ENCODE results near the gene ZNF300. TPM values are rescaled to one million over a fixed set of nuclear protein-coding genes. Genes with fewer than 3 reads are reported as not detected.
"Not testable (repeated sequence)": the region's sequence is repeated elsewhere in the genome, so short reads cannot be mapped to it uniquely, and the experiment has no call there.

ZNF300 gene
- total RNA-seq, 3 donors from 2014 or later, result 1.7 to 3.5 (median 3.0) TPM

DNA sequence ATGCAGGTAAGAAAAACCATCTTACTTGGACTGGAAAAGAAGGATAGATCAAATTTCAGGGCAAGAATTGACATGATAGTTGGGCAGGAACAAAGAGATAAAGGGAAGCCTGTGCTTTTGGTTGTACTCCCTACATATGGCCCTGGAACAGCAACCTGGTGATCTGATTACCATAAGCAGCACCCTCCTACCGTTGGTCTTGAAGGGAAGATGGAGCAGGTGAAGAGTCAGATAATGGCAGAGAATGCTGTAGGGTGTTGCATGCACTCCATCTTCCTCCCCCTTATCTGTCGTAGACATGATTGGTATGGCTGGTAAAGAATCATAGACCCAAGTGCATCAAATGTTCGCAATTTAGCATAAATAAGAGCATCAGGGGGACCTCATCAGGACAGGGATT lies 53.7 kb downstream of the ZNF300 start:
- no peak for ATAC-seq
- TF ChIP-seq, protein P1, sequence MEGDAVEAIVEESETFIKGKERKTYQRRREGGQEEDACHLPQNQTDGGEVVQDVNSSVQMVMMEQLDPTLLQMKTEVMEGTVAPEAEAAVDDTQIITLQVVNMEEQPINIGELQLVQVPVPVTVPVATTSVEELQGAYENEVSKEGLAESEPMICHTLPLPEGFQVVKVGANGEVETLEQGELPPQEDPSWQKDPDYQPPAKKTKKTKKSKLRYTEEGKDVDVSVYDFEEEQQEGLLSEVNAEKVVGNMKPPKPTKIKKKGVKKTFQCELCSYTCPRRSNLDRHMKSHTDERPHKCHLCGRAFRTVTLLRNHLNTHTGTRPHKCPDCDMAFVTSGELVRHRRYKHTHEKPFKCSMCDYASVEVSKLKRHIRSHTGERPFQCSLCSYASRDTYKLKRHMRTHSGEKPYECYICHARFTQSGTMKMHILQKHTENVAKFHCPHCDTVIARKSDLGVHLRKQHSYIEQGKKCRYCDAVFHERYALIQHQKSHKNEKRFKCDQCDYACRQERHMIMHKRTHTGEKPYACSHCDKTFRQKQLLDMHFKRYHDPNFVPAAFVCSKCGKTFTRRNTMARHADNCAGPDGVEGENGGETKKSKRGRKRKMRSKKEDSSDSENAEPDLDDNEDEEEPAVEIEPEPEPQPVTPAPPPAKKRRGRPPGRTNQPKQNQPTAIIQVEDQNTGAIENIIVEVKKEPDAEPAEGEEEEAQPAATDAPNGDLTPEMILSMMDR (IDR thresholded peaks at IDR 0.05), result no peak
- H3K4me3 ChIP-seq, result no peak overlapping the region
- no peaks in the 10 kb centered on the region for H3K36me3 ChIP-seq (ENCODE audit: low read depth)
- intact Hi-C loops (cut with DNase I, micrococcal nuclease), result no loop called here
- H3K4me1 ChIP-seq (ENCODE audit: low read depth), result no peaks in the 10 kb centered on the region
- H3K9me3 ChIP-seq, result no peaks in the 10 kb centered on the region
- no peak for DNase-seq

DNA sequence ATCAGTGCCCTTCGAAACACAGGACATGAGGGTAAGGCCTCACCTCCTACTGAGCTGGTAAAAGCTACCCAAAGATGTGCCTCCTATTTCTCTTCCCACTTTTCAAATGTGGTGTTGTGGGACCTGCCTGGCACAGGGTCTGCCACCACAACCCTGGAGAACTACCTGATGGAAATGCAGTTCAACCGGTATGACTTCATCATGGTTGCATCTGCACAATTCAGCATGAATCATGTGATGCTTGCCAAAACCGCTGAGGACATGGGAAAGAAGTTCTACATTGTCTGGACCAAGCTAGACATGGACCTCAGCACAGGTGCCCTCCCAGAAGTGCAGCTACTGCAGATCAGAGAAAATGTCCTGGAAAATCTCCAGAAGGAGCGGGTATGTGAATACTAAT lies 56.5 kb downstream of the ZNF300 start:
- intact Hi-C loops (cut with DNase I, micrococcal nuclease), result loop anchor here in 1 of 2 donors (5.0 kb wide), 1 partner anchor 286 kb away; no protein-coding TSS in a partner anchor
- H3K9me3 ChIP-seq, result no peaks in the 10 kb centered on the region
- DNase-seq, result no peak
- ATAC-seq, result no peak
- H3K36me3 ChIP-seq (ENCODE audit: low read depth), result no peaks in the 10 kb centered on the region
- H3K4me3 ChIP-seq, result no peak overlapping the region
- no peaks in the 10 kb centered on the region for H3K4me1 ChIP-seq (ENCODE audit: low read depth)
- TF ChIP-seq, protein P1 (IDR thresholded peaks at IDR 0.05), result no peak

DNA sequence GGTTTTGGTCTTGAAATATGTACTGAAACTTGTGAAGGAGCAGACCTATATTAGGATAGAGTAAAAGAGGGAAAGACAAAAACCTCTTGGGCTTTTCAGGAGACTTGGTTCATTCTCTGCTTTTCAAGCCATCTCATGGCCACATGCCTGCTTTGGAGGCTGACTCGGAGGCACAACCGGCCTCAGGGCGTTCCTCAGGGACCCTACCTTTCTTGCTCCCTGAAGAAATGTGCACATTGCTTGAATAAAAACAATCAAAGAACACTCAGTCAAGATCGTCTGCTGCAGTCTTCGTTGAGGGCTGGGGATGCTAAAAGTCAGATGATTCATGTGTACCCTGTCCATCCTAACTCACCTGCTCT lies 57.5 kb downstream of the ZNF300 start:
- ATAC-seq (no peak), DNase-seq (no peak)
- intact Hi-C loops (cut with DNase I, micrococcal nuclease), result loop anchor here (1.0 to 5.0 kb wide), 3 partner anchors 46 to 287 kb away; no protein-coding TSS in a partner anchor
- TF ChIP-seq, protein P1 (IDR thresholded peaks at IDR 0.05), result no peak
- Histone ChIP-seq H3K4me3 (no peak overlapping the region), H3K9me3 (no peaks in the 10 kb centered on the region), H3K36me3 (ENCODE audit: low read depth) (no peaks in the 10 kb centered on the region), H3K4me1 (ENCODE audit: low read depth) (no peaks in the 10 kb centered on the region)

DNA sequence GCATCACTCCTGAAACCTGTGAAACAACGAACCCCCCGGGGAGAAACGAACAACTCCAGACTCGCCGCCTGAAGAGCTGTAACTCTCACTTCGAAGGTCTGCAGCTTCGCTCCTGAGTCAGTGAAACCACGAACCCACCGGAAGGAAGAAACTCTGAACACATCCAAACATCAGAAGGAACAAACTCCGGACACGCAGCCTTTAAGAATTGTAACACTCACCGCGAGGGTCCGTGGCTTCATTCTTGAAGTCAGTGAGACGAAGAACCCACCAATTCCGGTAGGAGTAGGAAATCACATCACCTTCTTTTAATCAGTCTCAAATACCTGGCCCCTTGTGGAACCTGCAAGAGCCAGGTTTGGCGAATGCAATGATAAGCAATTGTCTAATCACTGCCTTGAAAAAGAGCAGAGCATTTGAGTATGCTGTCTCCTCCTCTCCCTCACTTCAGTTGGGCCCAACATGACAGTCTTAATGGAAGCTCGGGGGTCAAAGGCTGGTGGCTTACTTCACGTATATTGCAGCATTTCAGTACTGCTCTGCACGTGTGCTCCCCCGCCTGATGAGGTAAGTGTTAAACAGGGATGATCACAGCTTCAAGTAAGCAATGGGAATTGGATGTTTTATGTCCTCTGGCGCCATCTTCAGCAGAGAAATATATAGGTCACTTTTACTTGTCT lies 58.0 kb downstream of the ZNF300 start:
- intact Hi-C loops (cut with DNase I, micrococcal nuclease), result loop anchor here (1.0 to 5.0 kb wide), 3 partner anchors 45 to 286 kb away; no protein-coding TSS in a partner anchor
- no peaks in the 10 kb centered on the region for H3K36me3 ChIP-seq (ENCODE audit: low read depth)
- no peak overlapping the region for H3K4me3 ChIP-seq
- peak; percentile 96 for ATAC-seq
- DNase-seq, result peak in 1 of 3 donors; percentile 84
- H3K4me1 ChIP-seq (ENCODE audit: low read depth), result no peaks in the 10 kb centered on the region
- H3K9me3 ChIP-seq, result no peaks in the 10 kb centered on the region
- TF ChIP-seq, protein P1 (IDR thresholded peaks at IDR 0.05), result peak; percentile 50

DNA sequence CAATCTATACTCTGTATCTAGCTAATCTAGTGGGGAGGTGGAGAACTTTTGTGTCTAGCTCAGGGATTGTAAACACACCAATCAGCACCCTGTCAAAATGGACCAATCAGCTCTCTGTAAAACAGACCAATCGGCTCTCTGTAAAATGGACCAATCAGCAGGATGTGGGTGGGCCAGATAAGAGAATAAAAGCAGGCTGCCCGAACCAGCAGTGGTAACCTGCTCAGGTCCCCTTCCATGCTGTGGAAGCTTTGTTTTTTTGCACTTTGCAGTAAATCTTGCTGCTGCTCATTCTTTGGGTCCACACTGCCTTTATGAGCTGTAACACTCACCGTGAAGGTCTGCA lies 58.5 kb downstream of the ZNF300 start, which contains the start of gene IRGM:
IRGM (plus strand) TSS at position 214 of the 346 bp plus-strand sequence. CDS start 1,603 bp downstream, outside the sequence.
- H3K9me3 ChIP-seq; DNase-seq; H3K4me1 ChIP-seq (ENCODE audit: low read depth); H3K4me3 ChIP-seq; ATAC-seq; H3K36me3 ChIP-seq (ENCODE audit: low read depth): not testable (repeated sequence)
- intact Hi-C loops (cut with DNase I, micrococcal nuclease), result loop anchor here (2.0 to 5.0 kb wide), 2 partner anchors 284 to 285 kb away; no protein-coding TSS in a partner anchor

DNA sequence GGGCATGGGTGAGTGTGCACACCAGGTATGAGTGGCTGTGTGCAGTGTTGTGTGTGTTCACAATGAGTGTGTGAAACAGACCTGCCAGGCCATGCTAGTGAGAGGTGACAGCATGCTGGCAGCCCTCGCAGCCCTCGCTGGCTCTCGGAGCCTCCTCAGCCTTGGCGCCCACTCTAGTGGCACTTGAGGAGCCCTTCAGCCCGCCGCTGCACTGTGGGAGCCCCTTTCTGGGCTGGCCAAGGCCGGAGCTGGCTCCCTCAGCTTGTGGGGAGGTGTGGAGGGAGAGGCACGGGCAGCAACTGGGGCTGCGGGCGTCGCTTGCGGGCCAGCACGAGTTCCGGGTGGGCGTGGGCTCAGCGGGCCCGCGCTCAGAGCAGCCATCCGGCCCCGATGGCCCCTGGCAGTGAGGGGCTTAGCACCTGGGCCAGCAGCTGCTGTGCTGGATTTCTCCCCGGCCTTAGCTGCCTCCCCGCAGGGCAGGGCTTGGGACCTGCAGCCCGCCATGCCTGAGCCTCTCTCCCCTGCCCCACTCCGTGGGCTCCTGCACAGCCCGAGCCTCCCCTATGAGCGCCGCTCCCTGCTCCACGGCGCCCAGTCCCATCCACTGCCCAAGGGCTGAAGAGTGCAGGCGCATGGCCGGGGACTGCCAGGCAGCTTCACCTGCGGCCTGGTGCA lies 59.5 kb downstream of the ZNF300 start:
- ATAC-seq, DNase-seq: not testable (repeated sequence)
- intact Hi-C loops (cut with DNase I, micrococcal nuclease), result loop anchor here in 1 of 2 donors (5.0 kb wide), 1 partner anchor 283 kb away; no protein-coding TSS in a partner anchor

More for the DNA sequence above, 59.5 kb downstream of the ZNF300 start:
- H3K4me1 ChIP-seq (ENCODE audit: low read depth); H3K36me3 ChIP-seq (ENCODE audit: low read depth); H3K9me3 ChIP-seq; H3K4me3 ChIP-seq: not testable (repeated sequence)

Other genes starting within 250 kb of the ZNF300 start
- under 1 TPM; 0.09 to 0.48 (median 0.35) TPM for gene MYOZ3, start 243.7 kb downstream of the ZNF300 start, total RNA-seq
- 10 to 100 TPM; 41.0 to 45.1 (median 44.2) TPM for gene RBM22, start 203.9 kb downstream of the ZNF300 start, total RNA-seq
- 10 to 100 TPM; 50.8 to 56.4 (median 52.9) TPM for gene DCTN4, start 146.0 kb downstream of the ZNF300 start, total RNA-seq
- 10 to 100 TPM in 2 of 3 donors, 1 to 10 TPM in 1; 9.3 to 21.6 (median 19.2) TPM for gene SMIM3, start 126.2 kb downstream of the ZNF300 start, total RNA-seq
- gene IRGM, start 58.5 kb downstream of the ZNF300 start, total RNA-seq, result under 1 TPM in 1 of 3 donors, not detected in 2; 0.17 TPM
- 100 to 1,000 TPM in 2 of 3 donors, 10 to 100 TPM in 1; 44.6 to 460 (median 147) TPM for gene GPX3, start 115.6 kb upstream of the ZNF300 start, total RNA-seq
- gene TNIP1, start 176.1 kb upstream of the ZNF300 start, total RNA-seq, result 100 to 1,000 TPM; 140 to 218 (median 156) TPM